HG02610 (cell line): ENCODE results near the gene TENM3.

Source experiments
- ATAC-seq: cut with Tn5 transposase; IDR thresholded peaks from one replicate; pipeline ENCODE4 v1.9.1; 2021; ENCODE audit warnings: mild to moderate bottlenecking, moderate library complexity; ENCODE audit not compliant: unreplicated experiment

TENM3 gene

GRCh38 chr4:182756161-182756690 is 513.0 kb downstream of the TENM3 start:
- ATAC-seq, result no peak

DNA sequence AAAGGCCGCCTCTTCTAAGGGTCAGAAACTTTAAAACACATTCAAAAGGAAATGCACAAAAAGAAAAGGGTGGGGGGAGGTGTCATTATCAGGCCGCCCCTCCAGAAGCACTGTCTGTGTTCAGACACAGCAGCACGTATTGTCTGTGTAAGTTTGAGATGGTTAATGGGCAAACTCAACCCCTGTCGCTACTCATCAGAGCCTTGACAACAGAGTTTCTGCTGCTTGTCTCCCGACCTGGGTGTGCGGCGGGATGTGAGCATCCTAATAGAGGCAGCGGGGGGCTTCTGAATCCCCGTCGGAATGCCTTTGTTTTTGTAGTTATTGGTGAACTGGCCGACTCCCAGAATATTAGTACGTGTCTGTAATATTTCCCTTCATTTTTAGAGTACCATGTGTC is 515.1 kb downstream of the TENM3 start:
- ATAC-seq, result no peak

DNA sequence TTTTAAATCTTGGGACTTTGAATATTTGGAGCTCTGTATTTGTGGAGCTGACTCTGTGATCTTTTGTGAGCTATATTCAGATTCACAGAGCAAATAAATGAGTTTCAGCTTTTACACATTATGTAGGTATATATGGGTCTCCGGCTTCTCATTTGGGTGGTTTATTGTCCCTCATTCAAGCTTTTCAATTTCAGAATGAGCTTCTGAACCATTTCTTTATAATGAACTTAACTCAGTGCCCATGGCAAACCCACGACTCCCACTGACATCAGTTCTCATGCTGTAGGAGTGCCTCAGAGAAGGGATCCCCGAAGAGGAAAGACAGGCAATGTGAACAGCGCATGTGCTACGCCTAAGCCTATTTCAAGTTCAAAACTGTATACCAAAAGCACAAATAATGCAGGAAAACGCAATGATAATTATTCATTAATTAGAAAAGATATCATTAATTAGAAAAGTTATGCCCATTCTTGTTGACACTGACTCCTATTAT is 517.4 kb downstream of the TENM3 start:
- ATAC-seq, result no peak

DNA sequence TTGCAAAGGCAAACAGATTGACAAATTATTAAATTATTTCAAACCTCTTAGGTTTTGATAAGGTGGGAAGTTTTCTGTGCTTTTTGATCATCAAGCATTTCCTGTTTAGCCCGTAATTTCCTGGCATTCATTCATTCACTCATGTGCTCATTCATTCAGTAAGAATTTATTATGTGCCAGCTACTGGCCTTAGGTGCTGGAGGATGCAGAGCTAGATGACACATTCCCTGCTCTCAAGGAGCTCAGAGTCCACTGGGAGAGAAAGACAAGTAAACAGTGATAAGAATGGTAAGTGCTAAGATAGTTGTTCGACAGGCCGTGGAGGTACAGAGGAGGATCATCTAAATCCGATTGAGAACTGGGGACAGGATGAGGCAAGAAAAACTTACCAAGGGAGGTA is 520.9 kb downstream of the TENM3 start:
- no peak for ATAC-seq

DNA sequence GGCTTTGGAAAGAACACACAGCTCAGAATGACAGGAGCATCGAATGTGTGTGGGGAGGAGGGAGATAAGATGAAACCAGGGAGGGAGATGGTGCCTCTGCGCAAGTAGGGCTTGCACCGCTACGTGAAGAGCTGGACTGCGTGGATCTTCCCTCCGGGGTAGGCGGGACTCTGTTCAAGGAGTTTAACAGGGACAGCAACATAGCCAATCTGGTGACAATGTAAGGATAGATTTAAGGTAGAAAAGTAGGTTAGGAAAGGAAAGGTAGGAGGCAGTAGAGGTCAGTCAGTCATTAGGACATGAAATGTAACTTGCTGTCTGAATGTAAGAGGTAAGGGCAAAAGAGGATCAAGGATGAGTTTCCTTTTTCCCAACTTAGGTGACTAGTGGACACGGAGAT is 521.4 kb downstream of the TENM3 start:
- no peak for ATAC-seq

DNA sequence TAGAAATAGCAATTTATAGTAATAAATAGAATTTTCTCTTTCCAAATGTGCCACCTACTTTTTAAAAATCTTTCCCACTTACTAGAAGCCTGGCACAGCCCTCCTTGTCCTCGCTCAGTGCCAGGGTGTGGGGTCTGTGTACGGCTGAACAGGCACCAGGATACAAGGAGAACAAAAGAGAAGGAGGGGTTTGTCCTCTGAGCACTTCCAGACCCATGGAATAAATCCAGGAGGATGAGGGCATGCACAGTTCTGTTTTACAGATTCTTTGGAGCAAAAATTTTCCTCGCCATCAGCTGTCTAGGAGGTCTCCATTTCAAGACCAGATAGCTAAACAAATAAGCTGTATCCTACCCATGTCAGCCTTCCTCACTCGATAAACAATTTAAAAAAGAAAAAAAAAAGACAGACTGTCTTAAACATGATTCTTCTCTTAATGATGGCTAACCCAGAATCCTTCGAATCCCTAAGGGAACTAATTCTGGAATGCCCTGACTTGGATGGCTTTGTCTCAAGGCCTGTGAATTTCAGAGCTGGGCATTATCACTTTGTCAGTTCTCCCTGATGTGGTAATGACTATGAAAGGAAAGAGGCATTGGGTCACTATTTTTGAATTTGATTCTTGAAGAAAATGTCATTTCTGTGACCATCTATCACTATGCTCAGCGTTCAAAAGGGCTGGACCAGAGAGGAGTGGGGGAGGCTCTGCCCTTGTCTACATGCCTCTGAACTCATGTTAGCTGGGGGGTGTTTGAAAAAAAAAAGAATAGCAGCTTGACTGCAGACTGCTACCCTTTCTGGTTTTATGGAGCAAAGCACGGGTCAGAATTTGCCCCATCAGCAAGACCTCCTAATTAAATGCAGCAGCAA is 523.0 kb downstream of the TENM3 start:
- no peak for ATAC-seq

- no peak for ATAC-seq
These were observed 523.7 kb downstream of the TENM3 start for GRCh38 chr4:182766857-182767250.

- no peak for ATAC-seq
These were observed 525.6 kb downstream of the TENM3 start for GRCh38 chr4:182768838-182769237.

DNA sequence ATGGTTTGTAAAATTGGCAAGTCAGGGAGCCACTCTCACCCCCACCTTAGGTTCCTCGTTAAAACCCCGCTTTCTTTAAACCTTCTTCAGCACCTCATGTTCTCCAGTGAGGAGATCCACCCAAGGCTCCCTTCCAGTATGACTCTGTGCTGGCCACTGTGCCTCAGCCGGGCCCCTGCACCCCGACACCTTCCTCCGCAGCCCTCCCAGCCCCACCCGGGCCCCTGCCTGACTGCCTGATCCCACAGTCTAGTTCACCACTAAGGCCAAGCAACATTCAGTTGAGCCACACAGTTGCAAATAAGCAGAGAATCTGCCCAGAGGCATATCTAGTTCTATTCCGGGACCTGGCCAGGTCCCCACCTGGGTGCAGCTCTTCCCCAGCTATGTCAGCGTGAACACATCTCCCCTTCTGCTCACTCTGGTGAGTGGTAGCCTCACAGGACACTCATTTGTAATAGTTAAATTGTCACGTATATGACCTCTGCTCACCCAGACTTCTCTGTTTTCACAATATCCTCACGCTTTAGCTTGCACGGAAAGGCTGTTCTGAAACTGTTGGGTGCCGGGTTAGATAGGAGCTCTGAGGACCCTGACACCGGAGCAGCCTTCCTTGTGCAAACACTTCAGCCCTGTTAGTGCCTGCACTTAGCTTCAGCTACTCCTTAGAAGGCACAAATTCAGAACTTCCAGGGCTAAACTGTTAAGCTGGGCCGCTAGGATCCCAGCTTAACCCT is 527.2 kb downstream of the TENM3 start:
- no peak for ATAC-seq

DNA sequence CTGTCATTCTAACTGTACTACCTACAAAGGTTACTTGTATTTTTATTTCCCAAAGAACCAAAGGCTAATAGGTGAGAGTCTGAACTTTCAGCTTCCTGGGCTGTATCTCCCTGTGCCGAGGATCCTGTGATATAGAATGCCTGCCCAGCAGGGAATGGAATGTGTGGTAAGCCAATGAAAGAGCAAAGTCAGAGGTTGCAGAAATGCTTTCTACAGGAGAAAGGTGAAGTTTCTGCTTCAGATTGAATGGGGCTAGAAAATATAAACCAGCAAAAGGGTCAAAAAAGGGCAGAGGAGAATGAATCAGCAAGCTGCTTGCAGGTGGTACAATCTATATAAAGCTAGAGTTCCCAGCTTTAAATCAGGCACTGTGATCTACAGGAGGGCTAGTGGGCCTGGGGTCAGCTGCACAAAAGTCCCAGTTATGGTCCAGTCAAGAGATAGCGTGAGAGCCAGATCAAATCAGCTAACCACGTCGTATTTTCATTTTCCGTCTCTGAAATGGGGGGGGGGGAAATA is 527.9 kb downstream of the TENM3 start:
- no peak for ATAC-seq

- ATAC-seq, result no peak
These were observed 531.9 kb downstream of the TENM3 start for GRCh38 chr4:182775075-182775474.

- ATAC-seq, result no peak
These were observed 533.3 kb downstream of the TENM3 start for GRCh38 chr4:182776376-182777105.

DNA sequence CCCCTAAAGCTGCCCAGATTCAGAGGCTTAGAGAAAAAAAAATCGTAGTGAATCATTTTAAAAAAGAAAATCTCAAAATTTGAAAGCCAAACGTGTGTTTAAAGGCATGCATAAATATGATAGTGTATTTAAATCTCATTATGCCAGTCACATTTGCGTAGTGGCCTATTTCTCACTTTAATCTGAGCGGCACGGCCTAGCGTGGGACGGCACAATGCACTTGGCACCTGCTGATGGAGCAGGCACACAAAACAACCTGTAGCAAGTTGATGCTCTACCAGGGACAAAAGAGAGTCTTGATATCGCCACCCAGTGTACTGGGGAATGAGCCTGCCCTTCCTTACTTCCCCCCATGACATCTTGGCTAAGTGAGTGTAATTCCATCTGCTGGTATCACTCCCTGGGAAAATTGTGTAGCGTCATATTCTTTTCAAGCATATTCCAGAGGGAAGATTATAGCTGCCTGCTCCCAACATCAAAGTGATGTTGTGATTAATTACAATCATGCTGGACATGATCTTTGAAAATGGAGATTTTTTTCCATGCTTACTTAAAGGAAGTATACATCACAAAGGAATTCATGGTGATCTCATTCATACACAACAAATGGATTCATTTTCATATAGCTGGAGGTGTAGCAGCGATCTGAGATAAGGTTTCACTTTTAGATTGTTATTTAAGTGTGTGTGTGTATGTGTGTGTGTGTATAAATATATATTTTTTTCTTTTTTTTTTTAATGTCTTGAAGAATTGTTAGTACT is 535.2 kb downstream of the TENM3 start:
- no peak for ATAC-seq

DNA sequence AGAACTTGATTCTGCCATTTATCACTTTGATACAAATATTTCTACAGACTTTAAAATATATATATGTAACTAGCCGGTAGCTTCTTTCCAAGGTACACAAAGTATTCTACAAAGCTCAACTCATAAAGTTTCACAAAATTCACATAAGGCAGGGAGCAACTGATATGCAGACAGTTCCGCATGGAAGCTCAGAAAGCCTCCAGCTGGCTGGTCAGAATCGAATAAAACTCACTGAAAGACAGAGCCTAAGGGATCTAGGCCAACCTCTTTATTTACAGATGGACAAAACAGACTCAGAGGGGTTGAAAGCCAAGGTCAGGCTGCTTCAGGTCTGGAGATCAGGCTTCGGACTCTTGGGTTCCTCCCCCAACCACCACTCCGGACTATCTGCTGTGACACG is 543.8 kb downstream of the TENM3 start:
- no peak for ATAC-seq

DNA sequence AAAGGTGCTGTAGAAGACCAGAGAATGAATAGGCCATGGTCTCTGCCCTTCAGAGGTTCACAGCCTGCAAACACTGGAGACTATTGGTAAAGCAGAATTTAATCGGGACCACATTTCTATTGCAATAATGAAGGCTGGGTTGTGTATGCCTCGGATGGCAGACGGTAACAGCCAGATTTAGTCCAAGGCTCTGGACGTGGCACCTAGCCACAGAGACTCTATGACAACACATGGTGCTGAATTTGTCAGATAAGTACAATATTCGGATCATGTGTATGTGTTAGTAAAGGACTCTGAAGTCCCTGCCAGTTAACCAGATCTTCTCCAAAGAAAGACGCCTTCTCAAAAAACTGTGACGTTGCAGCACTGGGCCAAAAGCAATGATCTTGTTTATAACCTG is 545.0 kb downstream of the TENM3 start:
- no peak for ATAC-seq

DNA sequence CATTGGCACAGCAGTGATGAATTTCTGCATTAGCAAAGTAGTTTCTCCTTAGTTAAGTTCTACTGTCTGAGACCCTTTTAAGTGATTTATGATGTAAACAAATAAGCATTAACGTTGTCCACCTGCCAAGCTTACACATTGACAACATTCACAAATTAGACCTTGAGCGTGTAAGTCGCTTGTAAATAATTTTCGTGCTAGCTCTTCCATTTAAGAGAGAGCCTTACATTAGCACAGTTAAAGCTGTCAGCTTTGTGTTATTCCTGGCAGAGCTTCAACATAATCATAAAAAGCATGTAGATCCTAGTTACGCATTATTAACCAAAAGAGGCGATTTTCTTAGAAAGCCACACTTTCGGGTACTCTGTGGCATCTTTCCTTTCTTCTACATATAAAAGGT is 546.3 kb downstream of the TENM3 start:
- no peak for ATAC-seq

- ATAC-seq, result no peak
These were observed 552.4 kb downstream of the TENM3 start for GRCh38 chr4:182795446-182796238.

DNA sequence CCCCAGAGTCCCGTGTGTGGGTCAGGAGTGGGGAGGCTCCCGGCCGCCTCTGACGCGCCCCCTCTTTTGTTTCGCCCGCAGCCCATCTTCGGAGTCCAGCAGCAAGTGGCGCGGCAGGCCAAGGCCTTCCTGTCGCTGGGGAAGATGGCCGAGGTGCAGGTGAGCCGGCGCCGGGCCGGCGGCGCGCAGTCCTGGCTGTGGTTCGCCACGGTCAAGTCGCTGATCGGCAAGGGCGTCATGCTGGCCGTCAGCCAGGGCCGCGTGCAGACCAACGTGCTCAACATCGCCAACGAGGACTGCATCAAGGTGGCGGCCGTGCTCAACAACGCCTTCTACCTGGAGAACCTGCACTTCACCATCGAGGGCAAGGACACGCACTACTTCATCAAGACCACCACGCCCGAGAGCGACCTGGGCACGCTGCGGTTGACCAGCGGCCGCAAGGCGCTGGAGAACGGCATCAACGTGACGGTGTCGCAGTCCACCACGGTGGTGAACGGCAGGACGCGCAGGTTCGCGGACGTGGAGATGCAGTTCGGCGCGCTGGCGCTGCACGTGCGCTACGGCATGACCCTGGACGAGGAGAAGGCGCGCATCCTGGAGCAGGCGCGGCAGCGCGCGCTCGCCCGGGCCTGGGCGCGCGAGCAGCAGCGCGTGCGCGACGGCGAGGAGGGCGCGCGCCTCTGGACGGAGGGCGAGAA is 556.5 kb downstream of the TENM3 start:
- no peak for ATAC-seq

GRCh38 chr4:182800216-182800515 is 557.0 kb downstream of the TENM3 start:
- no peak for ATAC-seq
